Measurements from ENCODE around the gene CHST15. TPM values are rescaled to one million over a fixed set of nuclear protein-coding genes. Genes with fewer than 3 reads are reported as not detected.

Gene CHST15
- total and polyA plus RNA-seq, 2 of the 13 experiments (the other 11 are each of a cell fraction or from before 2014, with no cell fraction given), result 1.4 to 94.7 TPM

- no peaks in the 10 kb centered on the region for H3K27me3 ChIP-seq (ENCODE audit: control insufficient read depth in 1 of 2, insufficient read depth in 2 of 2, low read length in 2 of 2)
- WGBS (ENCODE audit: low lambda C conversion rate), result 97% methylated on average over 12 of the region's 14 CpGs
- ChIA-PET POLR2A (no interaction called here), CTCF (ENCODE audit: low intra/inter-chr PET ratio, low total read pairs) (no interaction called here)
- H3K79me2 ChIP-seq (ENCODE audit: insufficient read depth, low read length), result peaks cover 83% of the 10 kb centered on the region
- peaks cover 69% of the 10 kb centered on the region for H4K20me1 ChIP-seq (ENCODE audit: insufficient read depth, low read length)
- no peak for TF ChIP-seq ZNF660 (CRISPR knock-in tag; IDR thresholded peaks at IDR 0.05; ENCODE audit: borderline replicate concordance, low read depth)
- TF ChIP-seq NAIF1 (CRISPR knock-in tag; IDR thresholded peaks at IDR 0.05; ENCODE audit: borderline replicate concordance), result no peak
- TF ChIP-seq SP2 (CRISPR knock-in tag; IDR thresholded peaks at IDR 0.05), result no peak
- no peak for TF ChIP-seq ZNF383 (CRISPR knock-in tag; IDR thresholded peaks at IDR 0.05; ENCODE audit: borderline replicate concordance)
- no peak for TF ChIP-seq JDP2 (CRISPR knock-in tag; IDR thresholded peaks at IDR 0.05; ENCODE audit: borderline replicate concordance)
- TF ChIP-seq, protein P1, sequence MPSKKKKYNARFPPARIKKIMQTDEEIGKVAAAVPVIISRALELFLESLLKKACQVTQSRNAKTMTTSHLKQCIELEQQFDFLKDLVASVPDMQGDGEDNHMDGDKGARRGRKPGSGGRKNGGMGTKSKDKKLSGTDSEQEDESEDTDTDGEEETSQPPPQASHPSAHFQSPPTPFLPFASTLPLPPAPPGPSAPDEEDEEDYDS (CRISPR knock-in tag; IDR thresholded peaks at IDR 0.05), result no peak
- no peak for TF ChIP-seq TFDP2 (CRISPR knock-in tag; IDR thresholded peaks at IDR 0.05)
- TF ChIP-seq TCF7 (IDR thresholded peaks at IDR 0.05; ENCODE audit: low read depth), result no peak
- TF ChIP-seq SMYD3 (CRISPR knock-in tag; IDR thresholded peaks at IDR 0.05), result no peak
- TF ChIP-seq KDM2A (CRISPR knock-in tag; IDR thresholded peaks at IDR 0.05; ENCODE audit: borderline replicate concordance, low read depth), result no peak
- no peak for TF ChIP-seq ZNF432 (CRISPR knock-in tag; IDR thresholded peaks at IDR 0.05; ENCODE audit: borderline replicate concordance)
- TF ChIP-seq ZNF3 (CRISPR knock-in tag; IDR thresholded peaks at IDR 0.05), result no peak
- TF ChIP-seq ZNF512B (CRISPR knock-in tag; IDR thresholded peaks at IDR 0.05; ENCODE audit: borderline replicate concordance), result no peak
- TF ChIP-seq ZNF549 (CRISPR knock-in tag; IDR thresholded peaks at IDR 0.05), result no peak
- TF ChIP-seq HNRNPK (IDR thresholded peaks at IDR 0.05; ENCODE audit: low read depth, low read length, poor library complexity, severe bottlenecking), result no peak
- TF ChIP-seq NR2F2 (IDR thresholded peaks at IDR 0.05; ENCODE audit: borderline replicate concordance, low read depth), result no peak
- TF ChIP-seq NBN (conservative IDR thresholded peaks at IDR 0.05), result no peak
- TF ChIP-seq, protein P2, sequence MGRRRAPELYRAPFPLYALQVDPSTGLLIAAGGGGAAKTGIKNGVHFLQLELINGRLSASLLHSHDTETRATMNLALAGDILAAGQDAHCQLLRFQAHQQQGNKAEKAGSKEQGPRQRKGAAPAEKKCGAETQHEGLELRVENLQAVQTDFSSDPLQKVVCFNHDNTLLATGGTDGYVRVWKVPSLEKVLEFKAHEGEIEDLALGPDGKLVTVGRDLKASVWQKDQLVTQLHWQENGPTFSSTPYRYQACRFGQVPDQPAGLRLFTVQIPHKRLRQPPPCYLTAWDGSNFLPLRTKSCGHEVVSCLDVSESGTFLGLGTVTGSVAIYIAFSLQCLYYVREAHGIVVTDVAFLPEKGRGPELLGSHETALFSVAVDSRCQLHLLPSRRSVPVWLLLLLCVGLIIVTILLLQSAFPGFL (CRISPR knock-in tag; IDR thresholded peaks at IDR 0.05), result no peak
- TF ChIP-seq ZNF235 (CRISPR knock-in tag; IDR thresholded peaks at IDR 0.05; ENCODE audit: borderline replicate concordance), result no peak
- TF ChIP-seq ZFP37 (CRISPR knock-in tag; IDR thresholded peaks at IDR 0.05; ENCODE audit: borderline replicate concordance), result no peak
- ATAC-seq (no peak), FAIRE-seq (no peak), DNase-seq (ENCODE audit: low spot score) (no peak)
- peaks cover 10 to 34% of the 10 kb centered on the region in 2 experiments for H3K36me3 ChIP-seq (replicated peaks in 1 of 2; ENCODE audit: control insufficient read depth in 1 of 2, insufficient read depth in 2 of 2, low read length in 2 of 2)
- in situ Hi-C loops (cut with HindIII; ENCODE audit: extremely low pct_ligation_motif_present, low pct_unique_long_range_greater_than_20kb) (no loop called here), intact Hi-C loops (cut with micrococcal nuclease; ENCODE audit: unreplicated experiment) (no loop called here)
- no peaks in the 10 kb centered on the region for H3K9me3 ChIP-seq (ENCODE audit: low read length)
- no peak overlapping the region for H3K4me2 ChIP-seq (ENCODE audit: low read depth, low read length)
- peaks cover 97% of the 10 kb centered on the region for H3K4me1 ChIP-seq (ENCODE audit: insufficient read depth, low read length)
- no peak overlapping the region for H2AFZ ChIP-seq (ENCODE audit: low read length)
- no peak overlapping the region for H3K4me3 ChIP-seq (replicated peaks in 1 of 3; ENCODE audit: insufficient read depth in 1 of 3, low read depth in 2 of 3, low read length in 3 of 3)
- no peak overlapping the region for H3K27ac ChIP-seq (ENCODE audit: extremely low read length, insufficient read depth, low read length)
- no peak overlapping the region for H3K9ac ChIP-seq (ENCODE audit: insufficient read depth, low read depth, low read length)
- no TSS peak for BruUV-seq (replicated peaks)
Measured at GRCh38 chr10:124067825-124068400, 25.5 kb downstream of the CHST15 start.

Data from HepG2 (cell line).